ENCODE measurements around the gene B3GALT4. TPM values are rescaled to one million over a fixed set of nuclear protein-coding genes. Genes with fewer than 3 reads are reported as not detected.
"Not testable (repeated sequence)": the region's sequence is repeated elsewhere in the genome, so short reads cannot be mapped to it uniquely, and the experiment has no call there.

B3GALT4 gene
- total RNA-seq, 1 donor from 2014 or later: 25.4 TPM

DNA sequence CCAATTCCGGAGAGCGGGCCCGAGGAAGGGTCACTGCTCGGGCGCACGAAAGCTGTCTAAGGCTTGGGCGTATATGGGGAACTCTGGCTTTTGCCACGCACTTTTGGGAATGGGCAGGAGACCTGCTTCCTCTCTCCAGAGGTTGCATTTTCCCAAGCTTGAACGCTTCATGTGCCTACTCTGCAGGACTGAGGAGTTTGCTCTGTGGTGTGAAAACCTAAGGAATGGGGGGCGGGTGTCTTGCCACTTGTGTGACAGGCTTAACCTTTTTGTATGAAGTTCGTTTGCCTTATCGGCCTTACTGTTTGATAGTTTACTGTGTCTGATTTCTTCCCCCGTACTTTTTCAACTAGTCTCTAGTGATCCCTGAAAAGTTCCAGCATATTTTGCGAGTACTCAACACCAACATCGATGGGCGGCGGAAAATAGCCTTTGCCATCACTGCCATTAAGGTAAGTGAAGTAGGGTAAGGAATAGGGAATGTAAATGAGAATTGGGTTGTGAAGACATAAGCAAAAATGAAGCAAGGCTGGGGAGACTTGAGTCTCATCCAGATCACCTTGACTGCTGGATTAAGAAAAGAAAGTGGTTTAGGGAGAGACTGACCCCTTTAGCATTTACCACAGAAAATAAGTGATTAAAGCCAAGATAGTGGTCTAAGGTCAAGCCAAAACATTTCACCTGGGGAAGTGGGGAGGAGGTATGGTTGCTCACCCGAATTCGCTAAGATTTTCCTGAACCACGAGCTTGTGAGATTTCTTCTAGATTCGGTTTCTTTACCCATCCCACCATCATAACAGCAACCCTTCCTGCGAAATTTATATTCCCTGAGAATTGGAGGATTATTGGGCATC is 4.4 kb upstream of the B3GALT4 start:
- no peak for DNase-seq (ENCODE audit: low spot score)

DNA sequence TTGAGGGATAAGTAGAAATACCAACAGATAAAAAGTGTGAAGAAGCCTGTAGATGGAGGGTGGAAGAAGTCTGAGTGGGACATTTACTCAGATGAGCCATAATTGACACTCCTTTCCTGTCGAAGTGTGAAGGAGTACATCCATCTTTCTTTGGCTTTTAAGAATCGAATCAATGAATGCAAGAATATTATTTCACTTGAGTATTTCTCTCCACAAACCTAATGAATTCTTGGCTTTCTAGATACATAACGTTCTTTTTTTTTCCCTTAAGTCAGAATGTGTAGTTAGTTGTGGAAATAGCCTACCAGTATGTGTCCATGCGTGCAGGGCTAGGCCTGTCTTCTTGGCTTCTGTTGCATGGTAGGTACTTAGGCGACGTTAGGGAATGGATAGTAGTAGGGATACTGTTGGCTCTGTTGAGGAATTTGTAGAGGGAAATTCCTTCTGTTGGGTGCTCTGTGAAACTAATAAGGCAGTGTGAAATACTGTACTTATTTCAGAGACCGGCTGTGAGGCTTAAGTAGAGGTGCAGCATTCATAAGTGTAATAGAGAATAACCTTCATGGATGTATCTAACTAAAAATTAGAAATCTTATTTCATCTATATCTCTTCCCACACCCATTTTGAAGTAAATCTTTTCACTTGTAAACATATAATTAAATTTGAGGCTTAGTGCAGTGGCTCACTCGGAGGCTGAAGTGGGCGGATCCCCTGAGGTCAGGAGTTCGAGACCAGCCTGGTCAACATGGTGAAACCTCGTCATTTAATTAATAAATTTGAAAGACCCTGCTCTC is 3.6 kb upstream of the B3GALT4 start:
- DNase-seq (ENCODE audit: low spot score): no peak

DNA sequence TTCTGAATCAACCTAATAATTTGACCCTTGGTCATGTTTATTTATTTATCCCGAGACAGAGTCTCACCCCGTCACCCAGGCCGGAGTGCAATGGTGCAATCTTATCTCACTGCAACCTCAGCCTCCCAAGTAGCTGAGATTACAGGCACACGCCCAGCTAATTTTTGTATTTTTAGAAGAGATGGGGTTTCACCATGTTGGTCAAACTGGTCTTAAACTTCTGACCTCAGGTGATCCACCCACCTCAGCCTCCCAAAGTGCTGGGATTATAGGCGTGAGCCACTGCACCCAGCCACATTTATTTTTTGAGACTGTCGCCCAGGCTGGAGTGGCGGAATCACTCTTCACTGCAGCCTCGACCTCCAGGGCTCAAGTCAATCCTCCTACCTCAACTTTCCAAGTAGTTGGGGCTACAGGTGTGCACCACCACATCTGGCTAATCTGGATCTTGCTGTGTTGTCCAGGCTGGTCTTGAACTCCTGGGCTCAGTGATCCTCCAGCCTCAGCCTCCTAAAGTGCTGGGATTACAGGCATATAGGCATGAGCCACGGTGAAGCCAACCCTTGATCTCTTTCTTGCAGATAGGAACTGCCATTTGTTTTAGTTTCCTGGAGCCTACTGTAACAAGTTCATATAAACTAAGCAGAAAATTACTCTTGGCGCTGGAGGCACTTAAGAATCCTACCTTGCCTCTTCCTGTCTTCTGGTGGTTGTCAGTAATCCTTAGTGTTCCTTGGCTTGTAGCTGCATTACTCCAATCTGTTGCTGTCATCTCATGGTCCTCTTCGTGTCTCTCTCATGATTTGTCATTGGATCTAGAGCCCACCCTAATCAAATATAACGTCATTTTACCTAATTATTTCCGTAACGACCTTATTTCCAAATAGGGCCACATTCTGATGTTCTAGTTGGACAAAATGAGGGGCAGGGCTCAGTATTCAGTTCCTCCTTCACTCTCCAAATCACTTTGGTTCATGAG is 2.7 kb upstream of the B3GALT4 start:
- DNase-seq (ENCODE audit: low spot score): no peak

GRCh38 chr6:33275795-33276580 is 935 bp upstream of the B3GALT4 start:
- not testable (repeated sequence) for DNase-seq (ENCODE audit: low spot score)

DNA sequence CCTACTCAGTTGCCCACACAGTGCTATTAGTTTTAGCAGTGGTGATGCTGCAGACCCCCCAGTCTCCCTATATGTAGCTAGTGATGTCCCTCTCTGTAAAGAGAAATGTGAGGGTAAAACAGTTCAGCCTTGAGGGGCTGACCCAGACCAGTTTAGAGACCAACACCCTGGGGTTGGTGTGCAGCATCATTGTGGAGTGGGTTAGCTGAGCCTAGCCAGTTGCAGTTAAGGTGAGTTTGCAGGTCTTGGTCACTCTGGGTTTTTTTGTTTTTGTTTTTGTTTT is 401 bp upstream of the B3GALT4 start:
- DNase-seq (ENCODE audit: low spot score): no peak

- no peak for DNase-seq (ENCODE audit: low spot score)
These were observed 904 bp downstream of the B3GALT4 start for GRCh38 chr6:33277663-33278391.

DNA sequence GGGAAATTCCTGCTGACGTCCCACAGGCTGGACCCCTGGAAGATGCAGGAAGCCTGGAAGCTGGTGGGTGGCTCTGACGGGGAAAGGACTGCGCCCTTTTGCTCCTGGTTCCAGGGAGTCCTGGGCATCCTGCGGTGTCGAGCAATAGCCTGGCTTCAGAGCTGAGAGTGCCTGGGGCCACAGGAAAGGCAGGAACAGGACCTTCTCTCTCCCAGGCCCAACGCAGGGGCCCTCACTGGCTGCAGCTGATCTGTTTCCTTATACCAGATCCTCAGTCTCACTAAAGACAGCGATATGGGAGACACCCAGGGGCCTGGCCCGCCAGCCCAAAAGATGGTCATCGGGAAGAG is 1.4 kb downstream of the B3GALT4 start:
- no peak for DNase-seq (ENCODE audit: low spot score)

GRCh38 chr6:33278810-33279209 is 1.9 kb downstream of the B3GALT4 start:
- no peak for DNase-seq (ENCODE audit: low spot score)

GRCh38 chr6:33279257-33279695 is 2.4 kb downstream of the B3GALT4 start:
- DNase-seq (ENCODE audit: low spot score): no peak

DNA sequence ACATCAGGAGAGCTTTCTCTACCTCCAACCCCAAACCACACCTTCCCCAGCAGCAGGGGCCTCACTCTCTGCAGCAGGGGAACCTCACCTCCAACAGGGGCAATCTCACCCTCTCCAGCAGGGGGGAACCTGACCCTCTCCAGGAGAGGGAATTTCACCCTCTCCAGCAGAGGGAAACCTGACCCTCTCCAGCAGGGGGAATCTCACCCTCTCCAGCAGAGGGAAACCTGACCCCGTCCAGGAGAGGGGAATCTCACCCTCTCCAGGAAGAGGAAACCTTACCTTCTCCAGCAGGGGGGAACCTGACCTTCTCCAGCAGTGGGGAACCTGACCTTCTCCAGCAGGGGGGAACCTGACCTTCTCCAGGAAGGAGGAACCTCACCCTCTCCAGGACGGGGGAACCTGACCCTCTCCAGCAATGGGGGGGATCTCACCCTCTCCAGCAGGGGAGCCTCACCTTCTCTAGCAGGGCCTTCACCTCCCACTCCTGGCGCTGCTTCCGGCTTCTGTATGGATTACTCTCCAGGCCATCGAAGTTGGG is 3.1 kb downstream of the B3GALT4 start:
- no peak for DNase-seq (ENCODE audit: low spot score)

DNA sequence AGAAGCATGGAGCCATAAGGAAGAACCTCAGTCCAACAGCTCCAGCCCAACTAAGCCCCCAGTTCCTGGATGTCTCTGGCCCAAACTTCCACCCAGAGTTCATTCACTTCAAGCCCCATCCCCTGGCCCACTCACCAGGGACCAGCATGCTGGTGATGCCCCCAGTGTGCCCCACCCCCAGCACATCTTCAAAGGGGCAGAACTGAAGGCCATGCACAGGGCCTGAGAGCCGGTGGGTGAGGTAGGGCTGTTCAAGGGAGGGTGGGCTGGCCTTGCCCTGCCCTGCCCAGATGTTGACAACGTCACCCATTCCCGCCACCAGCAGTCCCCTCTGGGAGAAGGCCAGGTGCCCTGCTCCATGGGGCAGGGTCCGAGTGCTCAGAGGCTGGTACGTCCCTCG is 3.6 kb downstream of the B3GALT4 start:
- no peak for DNase-seq (ENCODE audit: low spot score)

DNA sequence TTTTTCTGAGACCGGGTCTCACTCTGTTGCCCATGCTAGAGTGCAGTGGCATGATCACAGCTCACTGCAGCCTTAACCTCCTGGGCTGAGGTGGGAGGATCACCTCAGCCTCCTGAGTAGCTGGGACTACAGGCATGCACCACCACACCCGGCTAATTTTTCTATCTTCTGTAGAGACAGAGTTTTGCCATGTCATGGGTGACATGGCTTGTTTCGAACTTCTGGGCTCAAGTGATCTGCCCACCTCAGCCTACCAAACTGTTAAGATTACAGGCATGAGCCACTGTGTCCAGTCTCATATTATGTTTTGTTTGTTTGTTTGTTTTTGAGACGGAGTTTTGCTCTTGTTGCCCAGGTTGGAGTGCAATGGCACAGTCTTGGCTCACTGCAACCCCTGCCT is 8.3 kb downstream of the B3GALT4 start:
- DNase-seq (ENCODE audit: low spot score): not testable (repeated sequence)

GRCh38 chr6:33286946-33287914 is 10.3 kb downstream of the B3GALT4 start:
- no peak for DNase-seq (ENCODE audit: low spot score)

GRCh38 chr6:33288141-33288920 is 11.4 kb downstream of the B3GALT4 start:
- no peak for DNase-seq (ENCODE audit: low spot score)

DNA sequence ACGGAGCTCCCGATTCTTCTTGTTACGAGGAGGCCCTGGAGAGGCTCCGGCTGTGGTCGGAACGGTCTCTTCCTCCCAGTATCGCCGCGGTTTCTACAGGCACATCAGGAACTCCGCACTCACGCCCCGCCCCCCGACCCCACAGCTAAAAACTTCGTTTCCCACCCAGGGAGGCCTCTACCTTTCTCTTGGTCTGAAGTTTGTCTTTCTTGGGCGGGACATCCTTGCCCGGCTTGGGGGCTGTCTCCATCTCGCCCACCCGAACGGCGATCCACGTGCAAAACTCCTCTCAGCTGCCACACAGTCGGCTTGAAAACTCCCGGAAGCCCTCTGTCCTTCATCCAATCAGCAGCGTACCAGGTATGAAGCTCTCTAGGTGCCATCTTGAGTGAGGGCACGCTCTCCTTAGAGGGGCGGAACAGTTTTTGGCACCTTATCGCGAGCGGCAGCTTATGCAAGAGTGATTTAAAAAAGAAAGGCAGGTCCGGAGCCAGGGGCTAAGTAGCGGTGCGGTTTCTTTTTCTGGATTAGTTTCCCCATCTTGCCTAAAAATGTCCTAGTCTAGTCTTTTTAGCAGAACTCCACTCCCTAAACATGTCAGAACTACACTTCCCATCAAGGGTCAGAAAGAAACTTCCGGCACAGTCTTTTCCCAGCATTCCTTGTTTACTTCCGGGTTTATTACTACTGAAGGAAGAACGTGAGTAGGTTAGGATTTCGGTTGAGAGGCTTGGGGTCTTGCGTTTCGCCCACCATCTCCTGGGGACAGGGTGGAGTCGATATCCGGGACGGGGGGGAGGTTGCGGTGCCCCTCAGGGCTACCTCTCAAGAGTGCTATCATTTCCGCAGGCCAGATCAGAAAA is 12.2 kb downstream of the B3GALT4 start, which contains the start of the genes PFDN6 and WDR46:
Gene PFDN6 (plus strand): TSS at position 681 of the 863 bp plus-strand sequence. CDS start 256 bp downstream, outside the sequence.
Gene WDR46 (minus strand): TSS at position 319 of the 863 bp plus-strand sequence. CDS start 69 bp downstream, at position 250.
- peak; percentile 85 for DNase-seq (ENCODE audit: low spot score)

- DNase-seq (ENCODE audit: low spot score): no peak
These were observed 12.9 kb downstream of the B3GALT4 start for GRCh38 chr6:33289784-33290315.

GRCh38 chr6:33290459-33290858 is 13.5 kb downstream of the B3GALT4 start:
- no peak for DNase-seq (ENCODE audit: low spot score)

All from mucosa of gallbladder (tissue), 1 donor.